LNCAP (cell line): Measurements from ENCODE around the gene RBM23.

Experiments
- TF ChIP-seq, protein P1 (sequence below): fragments of 450-650 bp; IDR thresholded peaks from 2 replicates; pipeline ENCODE4 v1.5.1; 2017; ENCODE audit warnings: mild to moderate bottlenecking

RBM23 gene

DNA sequence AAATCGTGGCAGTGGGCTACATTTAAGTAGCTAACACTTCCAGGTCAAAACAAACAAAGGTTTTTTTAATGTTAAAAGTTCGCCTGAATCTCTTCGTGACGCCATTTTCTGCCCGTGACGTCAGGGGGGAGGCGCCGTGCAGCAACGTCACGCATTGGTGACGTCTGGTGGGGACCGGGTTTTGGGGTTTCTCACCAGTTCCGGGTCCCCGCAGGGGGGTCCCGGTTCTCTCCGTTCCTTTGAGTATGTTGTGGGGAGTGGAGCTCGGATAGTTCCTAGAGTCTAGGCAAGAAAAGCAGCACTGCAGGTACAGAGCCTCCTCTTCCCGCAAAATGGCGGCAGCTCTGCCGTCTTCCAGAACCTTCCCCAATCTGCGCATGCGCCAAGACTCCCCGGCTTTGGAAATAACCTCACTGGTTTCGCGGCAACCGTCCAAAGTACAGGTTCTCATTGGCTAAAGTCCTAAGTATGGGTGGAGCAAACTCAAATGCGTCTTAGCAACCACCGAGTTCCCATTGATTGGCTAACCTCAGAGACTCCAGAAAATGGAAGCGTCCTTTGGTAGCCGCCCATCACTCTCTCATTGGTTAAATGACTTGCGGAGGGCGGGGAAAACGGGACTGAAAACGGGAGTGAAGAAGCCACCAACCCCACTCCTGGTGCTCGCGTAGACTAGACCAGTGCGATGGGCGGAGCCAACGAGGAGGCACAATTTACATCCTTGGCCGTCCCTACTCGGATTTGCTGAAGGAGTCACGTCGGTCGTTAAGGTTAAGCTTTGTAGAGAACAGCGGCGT lies at the start of gene RBM23:
TSS of gene RBM23 (minus strand) at position 346 of the 797 bp plus-strand sequence.
- TF ChIP-seq, protein P1, sequence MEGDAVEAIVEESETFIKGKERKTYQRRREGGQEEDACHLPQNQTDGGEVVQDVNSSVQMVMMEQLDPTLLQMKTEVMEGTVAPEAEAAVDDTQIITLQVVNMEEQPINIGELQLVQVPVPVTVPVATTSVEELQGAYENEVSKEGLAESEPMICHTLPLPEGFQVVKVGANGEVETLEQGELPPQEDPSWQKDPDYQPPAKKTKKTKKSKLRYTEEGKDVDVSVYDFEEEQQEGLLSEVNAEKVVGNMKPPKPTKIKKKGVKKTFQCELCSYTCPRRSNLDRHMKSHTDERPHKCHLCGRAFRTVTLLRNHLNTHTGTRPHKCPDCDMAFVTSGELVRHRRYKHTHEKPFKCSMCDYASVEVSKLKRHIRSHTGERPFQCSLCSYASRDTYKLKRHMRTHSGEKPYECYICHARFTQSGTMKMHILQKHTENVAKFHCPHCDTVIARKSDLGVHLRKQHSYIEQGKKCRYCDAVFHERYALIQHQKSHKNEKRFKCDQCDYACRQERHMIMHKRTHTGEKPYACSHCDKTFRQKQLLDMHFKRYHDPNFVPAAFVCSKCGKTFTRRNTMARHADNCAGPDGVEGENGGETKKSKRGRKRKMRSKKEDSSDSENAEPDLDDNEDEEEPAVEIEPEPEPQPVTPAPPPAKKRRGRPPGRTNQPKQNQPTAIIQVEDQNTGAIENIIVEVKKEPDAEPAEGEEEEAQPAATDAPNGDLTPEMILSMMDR, result no peak

GRCh38 chr14:22966783-22967269 lies 47.9 kb upstream of the RBM23 start:
- TF ChIP-seq, protein P1, result no peak

DNA sequence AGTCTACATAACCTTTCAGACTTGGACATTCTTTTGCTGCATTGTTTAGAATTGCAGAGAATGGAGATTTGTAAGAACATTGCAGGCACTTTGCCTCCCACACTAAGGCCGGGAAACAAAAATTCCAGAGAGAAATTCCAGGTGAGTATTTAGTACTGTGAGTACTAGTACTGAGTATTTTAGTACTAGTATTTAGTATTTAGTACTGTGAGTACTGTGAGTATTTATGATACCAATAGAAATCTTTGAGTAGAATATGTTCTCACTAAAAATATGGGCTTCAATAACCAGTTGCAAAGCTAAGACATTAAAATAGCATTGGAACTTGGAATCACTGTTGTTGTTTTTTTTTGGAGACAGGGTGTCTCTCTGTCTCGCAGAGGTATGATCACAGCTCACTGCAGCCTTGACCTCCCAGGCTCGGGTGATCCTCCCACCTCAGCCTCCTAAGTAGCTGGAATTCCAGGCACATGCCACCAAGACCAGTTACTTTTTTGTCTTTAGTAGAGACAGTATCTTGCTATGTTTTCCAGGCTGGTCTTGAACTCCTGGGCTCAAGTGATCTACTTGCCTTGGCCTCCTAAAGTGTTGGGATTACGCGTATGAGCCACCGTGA lies 43.2 kb upstream of the RBM23 start:
- TF ChIP-seq, protein P1, result no peak

- TF ChIP-seq, protein P1, result no peak
Measured at GRCh38 chr14:22955702-22956569, 37.0 kb upstream of the RBM23 start.

DNA sequence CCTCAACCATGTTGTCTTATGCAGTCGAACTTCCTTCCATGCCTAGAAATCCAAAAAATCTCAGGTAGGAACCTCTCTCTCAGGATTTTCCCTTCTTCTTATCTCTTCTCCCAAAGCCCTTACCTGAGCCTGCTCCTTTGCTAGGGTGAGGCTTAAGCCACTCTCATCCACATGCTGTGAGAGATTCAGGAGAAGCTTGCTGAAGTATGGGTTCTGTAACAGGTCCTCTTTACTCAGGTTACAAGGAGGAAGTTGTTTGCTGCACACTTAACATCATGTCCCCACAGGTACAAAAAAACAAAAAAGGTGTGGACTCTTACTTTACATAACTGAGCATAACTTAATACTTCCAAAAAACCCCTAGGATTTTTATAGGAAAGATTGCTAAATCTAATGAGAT lies 33.5 kb upstream of the RBM23 start:
- TF ChIP-seq, protein P1, result no peak

DNA sequence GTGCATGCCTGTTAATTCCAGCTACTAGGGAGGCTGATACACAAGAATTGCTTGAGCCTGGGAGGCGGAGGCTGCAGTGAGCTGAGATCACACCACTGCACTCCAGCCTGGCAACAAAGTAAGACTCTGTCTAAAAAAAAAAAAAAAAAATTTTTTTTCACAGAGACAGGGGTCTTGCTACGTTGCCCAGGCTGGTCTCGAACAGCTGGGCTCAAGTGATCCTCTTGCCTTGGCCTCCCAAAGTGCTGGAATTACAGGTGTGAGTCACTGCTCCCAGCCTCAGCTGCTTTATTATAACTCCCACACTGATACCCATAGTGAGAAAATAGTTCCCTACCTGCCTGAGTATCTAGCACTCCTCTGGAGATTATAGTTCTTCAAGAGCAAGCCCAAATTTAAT lies 26.7 kb upstream of the RBM23 start:
- TF ChIP-seq, protein P1, result no peak

DNA sequence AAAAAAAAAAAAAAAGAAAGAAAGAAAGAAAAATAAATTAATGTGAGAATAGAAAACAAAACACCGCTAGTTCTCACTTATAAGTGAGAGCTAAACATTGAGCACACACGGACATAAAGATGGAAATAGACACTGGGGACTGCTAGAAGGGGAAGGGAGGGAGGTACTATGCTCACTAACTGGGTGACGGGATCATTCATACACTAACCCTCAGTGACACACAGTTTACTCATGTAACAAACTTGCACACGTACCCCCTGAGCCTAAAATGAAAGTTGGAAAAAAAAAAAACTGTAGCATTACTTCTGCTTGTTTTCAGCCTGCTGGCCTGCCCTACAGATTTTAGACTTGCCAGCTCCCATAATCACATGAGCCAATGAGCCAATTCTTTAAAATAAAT lies 20.7 kb upstream of the RBM23 start:
- TF ChIP-seq, protein P1, result no peak
